Retinal pigment epithelial cell (primary cell): ENCODE results near the gene IFI27.

ENCODE experiments used
- DNase-seq: peaks from one replicate; pipeline ENCODE4 v3.0.0-alpha.2; 2010; ENCODE audit warnings: low read depth
- H3K4me3 ChIP-seq: 2 replicates; pipeline ENCODE4 v1.5.1; 2011; ENCODE audit warnings: mild to moderate bottlenecking, low read length, control low read depth, moderate library complexity
- TF ChIP-seq, protein P1 (sequence below): conservative IDR thresholded peaks from 2 replicates; pipeline ENCODE4 v1.5.1; 2011; ENCODE audit warnings: low read depth, low read length, control low read depth, inconsistent platforms

The IFI27 gene

DNA sequence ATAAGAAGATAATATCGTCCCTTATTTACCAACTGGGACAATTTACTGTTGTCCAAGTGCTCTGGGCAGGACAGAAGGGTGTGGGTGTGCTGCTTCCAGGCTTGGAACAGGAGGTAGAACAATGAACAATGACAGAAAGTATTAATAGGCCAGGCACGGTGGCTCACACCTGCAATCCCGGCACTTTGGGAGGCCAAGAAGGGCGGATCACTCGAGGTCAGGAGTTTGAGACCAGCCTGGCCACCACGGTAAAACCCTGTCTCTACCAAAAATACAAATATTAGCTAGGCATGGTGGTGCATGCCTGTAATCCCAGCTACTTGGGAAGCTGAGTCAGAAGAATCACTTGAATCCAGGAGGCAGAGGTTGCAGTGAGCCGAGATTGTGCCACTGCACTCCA lies 2.5 kb downstream of the IFI27 start:
- no peak for DNase-seq
- TF ChIP-seq, protein P1, sequence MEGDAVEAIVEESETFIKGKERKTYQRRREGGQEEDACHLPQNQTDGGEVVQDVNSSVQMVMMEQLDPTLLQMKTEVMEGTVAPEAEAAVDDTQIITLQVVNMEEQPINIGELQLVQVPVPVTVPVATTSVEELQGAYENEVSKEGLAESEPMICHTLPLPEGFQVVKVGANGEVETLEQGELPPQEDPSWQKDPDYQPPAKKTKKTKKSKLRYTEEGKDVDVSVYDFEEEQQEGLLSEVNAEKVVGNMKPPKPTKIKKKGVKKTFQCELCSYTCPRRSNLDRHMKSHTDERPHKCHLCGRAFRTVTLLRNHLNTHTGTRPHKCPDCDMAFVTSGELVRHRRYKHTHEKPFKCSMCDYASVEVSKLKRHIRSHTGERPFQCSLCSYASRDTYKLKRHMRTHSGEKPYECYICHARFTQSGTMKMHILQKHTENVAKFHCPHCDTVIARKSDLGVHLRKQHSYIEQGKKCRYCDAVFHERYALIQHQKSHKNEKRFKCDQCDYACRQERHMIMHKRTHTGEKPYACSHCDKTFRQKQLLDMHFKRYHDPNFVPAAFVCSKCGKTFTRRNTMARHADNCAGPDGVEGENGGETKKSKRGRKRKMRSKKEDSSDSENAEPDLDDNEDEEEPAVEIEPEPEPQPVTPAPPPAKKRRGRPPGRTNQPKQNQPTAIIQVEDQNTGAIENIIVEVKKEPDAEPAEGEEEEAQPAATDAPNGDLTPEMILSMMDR = no peak
- H3K4me3 ChIP-seq = no peak overlapping the region

DNA sequence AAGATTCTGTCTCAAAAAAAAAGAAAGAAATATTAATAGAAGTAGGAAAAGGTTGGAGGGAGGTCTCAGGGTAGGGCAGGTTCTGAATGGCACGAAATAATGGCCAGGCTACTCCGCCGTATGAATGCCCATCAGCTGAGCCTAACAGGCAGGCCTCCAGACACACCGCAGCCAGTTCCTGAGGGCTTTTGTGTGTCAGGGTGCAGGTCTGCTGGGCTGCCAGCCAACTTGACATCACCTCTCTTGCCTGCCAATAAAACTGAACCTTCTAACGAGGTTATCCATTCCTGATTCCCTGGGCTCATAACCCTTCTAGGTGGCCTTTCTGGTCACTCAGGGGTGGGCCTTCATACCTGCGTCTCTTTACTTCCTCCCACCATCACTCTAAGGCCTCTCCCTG lies 3.0 kb downstream of the IFI27 start:
- TF ChIP-seq, protein P1 = no peak
- H3K4me3 ChIP-seq = no peak overlapping the region
- peak; percentile 34 for DNase-seq

DNA sequence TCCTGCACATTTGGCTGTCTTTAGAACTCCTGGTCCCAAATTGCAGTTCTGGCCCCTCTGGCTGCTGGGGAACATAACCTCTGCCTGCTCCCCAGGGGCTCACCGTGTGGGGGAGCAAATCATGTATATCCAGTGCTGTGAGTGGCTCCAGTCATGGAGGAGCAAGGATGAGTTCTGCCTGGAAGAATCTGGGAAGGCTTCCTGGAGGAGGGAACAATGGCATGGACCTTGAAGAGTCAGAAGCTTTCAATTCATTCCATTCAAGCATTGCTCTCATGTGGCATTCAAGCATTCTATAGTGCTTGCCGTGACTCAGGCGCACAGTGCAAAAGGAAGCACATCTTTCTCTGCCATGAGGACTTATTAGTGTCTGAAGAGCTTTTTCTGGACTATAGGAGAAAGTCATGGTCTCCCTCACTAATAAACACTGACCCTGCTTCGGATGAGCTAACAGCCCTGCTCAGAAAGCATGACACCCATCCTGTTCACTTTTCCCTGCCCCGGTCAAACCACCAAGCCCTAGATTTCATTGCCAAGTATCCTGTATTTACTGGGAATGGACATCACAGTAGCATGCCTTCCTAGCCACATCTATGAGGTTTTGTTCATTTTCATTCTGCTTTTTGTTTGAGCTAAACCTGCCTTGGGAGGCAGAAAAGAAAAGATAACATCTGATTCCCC lies 3.5 kb downstream of the IFI27 start:
- TF ChIP-seq, protein P1 = no peak
- no peak for DNase-seq
- no peak overlapping the region for H3K4me3 ChIP-seq

DNA sequence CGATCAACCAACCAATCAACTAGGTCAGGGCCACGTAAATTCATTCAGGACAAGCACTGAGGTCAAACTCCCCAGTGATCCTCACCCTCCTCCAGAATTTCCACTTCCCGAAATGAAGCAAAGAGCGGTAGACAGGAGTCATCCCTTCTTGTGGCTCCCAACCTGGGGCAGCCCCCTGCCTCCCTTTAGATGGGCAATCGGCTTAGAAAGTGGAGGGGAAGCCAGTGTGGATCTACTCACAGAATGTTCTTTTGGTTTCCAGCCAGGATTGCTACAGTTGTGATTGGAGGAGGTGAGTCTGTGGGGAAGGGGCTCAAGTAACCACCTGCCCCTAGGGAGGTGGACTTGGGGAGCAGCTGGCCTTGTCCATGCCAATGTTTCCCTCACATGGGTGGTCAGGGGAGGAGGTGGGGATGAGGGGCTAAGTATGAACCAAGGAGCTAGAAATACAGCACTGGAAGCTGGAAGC lies 4.1 kb downstream of the IFI27 start:
- H3K4me3 ChIP-seq = no peak overlapping the region
- no peak for DNase-seq
- TF ChIP-seq, protein P1 = no peak

DNA sequence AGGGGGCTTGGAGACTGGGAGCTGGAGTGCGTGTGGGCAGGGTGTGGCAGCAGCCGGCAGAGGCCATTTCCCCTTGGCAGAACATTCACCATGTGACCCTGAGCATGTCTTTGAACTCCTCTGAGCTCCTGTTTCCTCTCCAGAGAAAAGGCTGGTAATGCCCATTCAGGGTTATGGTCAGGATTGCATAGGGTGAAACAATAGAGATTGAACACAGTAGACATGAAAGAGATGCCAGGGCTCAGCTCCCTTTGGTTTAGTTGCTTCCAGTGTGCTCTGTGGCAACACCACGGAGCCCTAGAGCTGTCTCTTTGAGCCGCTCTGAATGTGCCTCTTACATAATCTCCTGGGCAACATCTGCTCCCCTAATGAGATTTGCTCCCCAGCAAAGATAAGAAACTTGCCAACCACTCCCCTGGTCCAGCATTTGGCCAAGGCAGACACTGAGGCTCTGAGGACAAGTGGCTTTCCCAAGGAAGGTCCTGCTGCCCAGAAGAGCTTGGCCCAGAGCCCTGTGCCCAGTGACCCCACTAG lies 4.6 kb downstream of the IFI27 start:
- TF ChIP-seq, protein P1 = no peak
- DNase-seq = no peak
- H3K4me3 ChIP-seq = no peak overlapping the region

DNA sequence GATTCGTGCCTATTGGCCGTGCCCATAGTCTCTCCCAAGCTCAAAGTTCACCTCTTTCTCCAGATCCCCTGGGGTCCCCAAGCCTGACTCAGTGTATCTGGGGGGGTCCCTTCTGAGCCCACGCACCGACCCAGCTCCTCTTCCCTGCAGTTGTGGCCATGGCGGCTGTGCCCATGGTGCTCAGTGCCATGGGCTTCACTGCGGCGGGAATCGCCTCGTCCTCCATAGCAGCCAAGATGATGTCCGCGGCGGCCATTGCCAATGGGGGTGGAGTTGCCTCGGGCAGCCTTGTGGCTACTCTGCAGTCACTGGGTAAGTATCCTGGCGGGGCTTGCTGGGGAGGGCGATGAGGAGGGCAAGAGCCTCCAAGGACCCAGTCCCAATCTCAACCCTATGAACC lies 5.1 kb downstream of the IFI27 start:
- H3K4me3 ChIP-seq = no peak overlapping the region
- no peak for DNase-seq
- TF ChIP-seq, protein P1 = no peak

DNA sequence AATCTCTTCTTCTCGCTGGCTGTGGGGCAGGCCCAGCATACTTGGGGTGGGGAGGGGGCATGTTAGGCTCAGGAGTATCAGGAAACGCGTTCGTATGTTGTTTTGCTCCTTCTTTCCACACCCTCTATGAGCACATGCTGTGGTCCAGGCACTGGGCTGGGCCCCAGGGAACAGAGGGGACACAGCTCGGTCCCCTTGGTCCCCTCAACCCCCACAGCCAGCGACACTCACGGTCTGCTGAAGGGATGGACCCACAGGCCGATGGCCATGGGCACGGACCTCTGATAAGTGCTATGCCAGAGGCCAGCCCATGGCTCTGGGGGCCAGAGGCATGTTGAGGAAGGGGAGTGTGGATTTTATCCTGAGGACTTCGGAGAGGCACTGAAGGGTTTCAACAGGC lies 6.2 kb downstream of the IFI27 start:
- TF ChIP-seq, protein P1 = no peak
- no peak for DNase-seq
- H3K4me3 ChIP-seq = no peak overlapping the region
